ENCODE data around the gene C1orf52. TPM values are rescaled to one million over a fixed set of nuclear protein-coding genes. Genes with fewer than 3 reads are reported as not detected.

C1orf52 gene
- total and polyA plus RNA-seq, 9 of the 15 experiments (the other 6 are each of a cell fraction or from before 2014, with no cell fraction given), result 17.0 to 38.5 (median 33.0) TPM

DNA sequence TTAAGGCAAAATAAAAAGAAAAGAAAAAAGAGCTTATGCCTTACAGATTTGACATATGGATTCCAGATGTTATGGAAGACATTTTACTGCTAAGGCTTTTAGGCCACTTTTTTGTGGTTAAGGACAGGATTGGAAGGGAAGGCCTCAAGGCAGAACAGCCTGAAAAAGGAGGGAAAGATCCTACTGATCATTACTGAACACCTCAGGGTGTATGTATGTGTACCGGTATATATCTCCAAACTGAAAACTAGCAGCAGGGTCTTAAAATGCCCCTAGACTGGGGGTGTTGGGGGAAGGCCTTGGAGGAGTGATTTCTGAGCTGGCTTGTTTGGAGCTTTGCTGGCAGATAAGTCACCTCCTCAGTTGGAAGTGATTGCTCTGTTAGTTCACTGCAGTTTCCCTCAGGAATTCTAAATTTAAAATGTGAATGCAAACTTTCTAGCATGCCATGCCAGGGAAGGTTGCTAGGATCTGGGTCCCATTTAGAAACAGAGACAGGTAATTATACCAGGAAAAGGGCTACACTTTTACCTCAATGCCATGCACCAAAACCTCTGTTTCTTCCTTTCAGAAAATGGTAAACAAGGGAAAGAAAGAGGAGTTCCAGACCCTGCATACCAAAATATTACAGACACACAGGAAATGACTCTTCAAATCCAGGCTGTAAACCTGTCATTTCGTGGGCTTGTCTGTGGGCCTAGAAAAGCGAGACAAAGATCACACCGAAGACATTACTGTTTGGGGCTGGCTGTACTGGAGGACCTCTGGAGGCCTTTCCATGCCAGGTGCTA is 15.0 kb downstream of the C1orf52 start (continued):
- TF ChIP-seq HNRNPLL (IDR thresholded peaks at IDR 0.05; ENCODE audit: low read depth, low read length, poor library complexity, severe bottlenecking) (no peak), ZNF431 (CRISPR knock-in tag; IDR thresholded peaks at IDR 0.05) (no peak), ZNF445 (CRISPR knock-in tag; IDR thresholded peaks at IDR 0.05; ENCODE audit: low read depth) (no peak), CBX1 (IDR thresholded peaks at IDR 0.05; ENCODE audit: low read depth) (no peak), MAFF (IDR thresholded peaks at IDR 0.05; ENCODE audit: low read length) (no peak), PURB (CRISPR knock-in tag; IDR thresholded peaks at IDR 0.05; ENCODE audit: low read depth) (no peak), NEUROD1 (IDR thresholded peaks at IDR 0.05; ENCODE audit: borderline replicate concordance, low read depth, low read length, partially characterized antibody) (peak; percentile 32), NFE2 (IDR thresholded peaks at IDR 0.05; ENCODE audit: low read depth) (peak; percentile 70), XRCC5 (IDR thresholded peaks at IDR 0.05; ENCODE audit: low read depth, low read length) (no peak), DPF2 (IDR thresholded peaks at IDR 0.05) (peak; percentile 71), CCNT2 (IDR thresholded peaks at IDR 0.05; ENCODE audit: borderline replicate concordance, extremely low read depth, insufficient read length, low read depth, low read length) (no peak), ZBTB1 (CRISPR knock-in tag; IDR thresholded peaks at IDR 0.05; ENCODE audit: borderline replicate concordance, low read depth) (no peak), KDM1A (IDR thresholded peaks at IDR 0.05) (no peak), POLR3A (IDR thresholded peaks at IDR 0.05; ENCODE audit: borderline replicate concordance, extremely low read depth, insufficient read depth, insufficient read length) (no peak), CHD1 (IDR thresholded peaks at IDR 0.05; ENCODE audit: low read length) (no peak), RBM39 (optimal IDR thresholded peaks at IDR 0.05; ENCODE audit: low read depth, low read length) (no peak), ZNF224 (CRISPR knock-in tag; IDR thresholded peaks at IDR 0.05) (no peak), FOXJ3 (CRISPR knock-in tag; IDR thresholded peaks at IDR 0.05) (no peak), SRF (CRISPR knock-in tag; IDR thresholded peaks at IDR 0.05) (no peak)
- TF ChIP-seq, protein P1, sequence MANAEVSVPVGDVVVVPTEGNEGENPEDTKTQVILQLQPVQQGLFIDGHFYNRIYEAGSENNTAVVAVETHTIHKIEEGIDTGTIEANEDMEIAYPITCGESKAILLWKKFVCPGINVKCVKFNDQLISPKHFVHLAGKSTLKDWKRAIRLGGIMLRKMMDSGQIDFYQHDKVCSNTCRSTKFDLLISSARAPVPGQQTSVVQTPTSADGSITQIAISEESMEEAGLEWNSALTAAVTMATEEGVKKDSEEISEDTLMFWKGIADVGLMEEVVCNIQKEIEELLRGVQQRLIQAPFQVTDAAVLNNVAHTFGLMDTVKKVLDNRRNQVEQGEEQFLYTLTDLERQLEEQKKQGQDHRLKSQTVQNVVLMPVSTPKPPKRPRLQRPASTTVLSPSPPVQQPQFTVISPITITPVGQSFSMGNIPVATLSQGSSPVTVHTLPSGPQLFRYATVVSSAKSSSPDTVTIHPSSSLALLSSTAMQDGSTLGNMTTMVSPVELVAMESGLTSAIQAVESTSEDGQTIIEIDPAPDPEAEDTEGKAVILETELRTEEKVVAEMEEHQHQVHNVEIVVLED (CRISPR knock-in tag; IDR thresholded peaks at IDR 0.05), result no peak
- TF ChIP-seq, protein P2, sequence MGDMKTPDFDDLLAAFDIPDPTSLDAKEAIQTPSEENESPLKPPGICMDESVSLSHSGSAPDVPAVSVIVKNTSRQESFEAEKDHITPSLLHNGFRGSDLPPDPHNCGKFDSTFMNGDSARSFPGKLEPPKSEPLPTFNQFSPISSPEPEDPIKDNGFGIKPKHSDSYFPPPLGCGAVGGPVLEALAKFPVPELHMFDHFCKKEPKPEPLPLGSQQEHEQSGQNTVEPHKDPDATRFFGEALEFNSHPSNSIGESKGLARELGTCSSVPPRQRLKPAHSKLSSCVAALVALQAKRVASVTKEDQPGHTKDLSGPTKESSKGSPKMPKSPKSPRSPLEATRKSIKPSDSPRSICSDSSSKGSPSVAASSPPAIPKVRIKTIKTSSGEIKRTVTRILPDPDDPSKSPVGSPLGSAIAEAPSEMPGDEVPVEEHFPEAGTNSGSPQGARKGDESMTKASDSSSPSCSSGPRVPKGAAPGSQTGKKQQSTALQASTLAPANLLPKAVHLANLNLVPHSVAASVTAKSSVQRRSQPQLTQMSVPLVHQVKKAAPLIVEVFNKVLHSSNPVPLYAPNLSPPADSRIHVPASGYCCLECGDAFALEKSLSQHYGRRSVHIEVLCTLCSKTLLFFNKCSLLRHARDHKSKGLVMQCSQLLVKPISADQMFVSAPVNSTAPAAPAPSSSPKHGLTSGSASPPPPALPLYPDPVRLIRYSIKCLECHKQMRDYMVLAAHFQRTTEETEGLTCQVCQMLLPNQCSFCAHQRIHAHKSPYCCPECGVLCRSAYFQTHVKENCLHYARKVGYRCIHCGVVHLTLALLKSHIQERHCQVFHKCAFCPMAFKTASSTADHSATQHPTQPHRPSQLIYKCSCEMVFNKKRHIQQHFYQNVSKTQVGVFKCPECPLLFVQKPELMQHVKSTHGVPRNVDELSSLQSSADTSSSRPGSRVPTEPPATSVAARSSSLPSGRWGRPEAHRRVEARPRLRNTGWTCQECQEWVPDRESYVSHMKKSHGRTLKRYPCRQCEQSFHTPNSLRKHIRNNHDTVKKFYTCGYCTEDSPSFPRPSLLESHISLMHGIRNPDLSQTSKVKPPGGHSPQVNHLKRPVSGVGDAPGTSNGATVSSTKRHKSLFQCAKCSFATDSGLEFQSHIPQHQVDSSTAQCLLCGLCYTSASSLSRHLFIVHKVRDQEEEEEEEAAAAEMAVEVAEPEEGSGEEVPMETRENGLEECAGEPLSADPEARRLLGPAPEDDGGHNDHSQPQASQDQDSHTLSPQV (IDR thresholded peaks at IDR 0.05), result peak; percentile 72; the same call in 1 of the 2 replicates
- TF ChIP-seq, protein P3, sequence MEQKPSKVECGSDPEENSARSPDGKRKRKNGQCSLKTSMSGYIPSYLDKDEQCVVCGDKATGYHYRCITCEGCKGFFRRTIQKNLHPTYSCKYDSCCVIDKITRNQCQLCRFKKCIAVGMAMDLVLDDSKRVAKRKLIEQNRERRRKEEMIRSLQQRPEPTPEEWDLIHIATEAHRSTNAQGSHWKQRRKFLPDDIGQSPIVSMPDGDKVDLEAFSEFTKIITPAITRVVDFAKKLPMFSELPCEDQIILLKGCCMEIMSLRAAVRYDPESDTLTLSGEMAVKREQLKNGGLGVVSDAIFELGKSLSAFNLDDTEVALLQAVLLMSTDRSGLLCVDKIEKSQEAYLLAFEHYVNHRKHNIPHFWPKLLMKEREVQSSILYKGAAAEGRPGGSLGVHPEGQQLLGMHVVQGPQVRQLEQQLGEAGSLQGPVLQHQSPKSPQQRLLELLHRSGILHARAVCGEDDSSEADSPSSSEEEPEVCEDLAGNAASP (IDR thresholded peaks at IDR 0.05), result no peak
